ENCODE results near the gene RACGAP1.

DNA sequence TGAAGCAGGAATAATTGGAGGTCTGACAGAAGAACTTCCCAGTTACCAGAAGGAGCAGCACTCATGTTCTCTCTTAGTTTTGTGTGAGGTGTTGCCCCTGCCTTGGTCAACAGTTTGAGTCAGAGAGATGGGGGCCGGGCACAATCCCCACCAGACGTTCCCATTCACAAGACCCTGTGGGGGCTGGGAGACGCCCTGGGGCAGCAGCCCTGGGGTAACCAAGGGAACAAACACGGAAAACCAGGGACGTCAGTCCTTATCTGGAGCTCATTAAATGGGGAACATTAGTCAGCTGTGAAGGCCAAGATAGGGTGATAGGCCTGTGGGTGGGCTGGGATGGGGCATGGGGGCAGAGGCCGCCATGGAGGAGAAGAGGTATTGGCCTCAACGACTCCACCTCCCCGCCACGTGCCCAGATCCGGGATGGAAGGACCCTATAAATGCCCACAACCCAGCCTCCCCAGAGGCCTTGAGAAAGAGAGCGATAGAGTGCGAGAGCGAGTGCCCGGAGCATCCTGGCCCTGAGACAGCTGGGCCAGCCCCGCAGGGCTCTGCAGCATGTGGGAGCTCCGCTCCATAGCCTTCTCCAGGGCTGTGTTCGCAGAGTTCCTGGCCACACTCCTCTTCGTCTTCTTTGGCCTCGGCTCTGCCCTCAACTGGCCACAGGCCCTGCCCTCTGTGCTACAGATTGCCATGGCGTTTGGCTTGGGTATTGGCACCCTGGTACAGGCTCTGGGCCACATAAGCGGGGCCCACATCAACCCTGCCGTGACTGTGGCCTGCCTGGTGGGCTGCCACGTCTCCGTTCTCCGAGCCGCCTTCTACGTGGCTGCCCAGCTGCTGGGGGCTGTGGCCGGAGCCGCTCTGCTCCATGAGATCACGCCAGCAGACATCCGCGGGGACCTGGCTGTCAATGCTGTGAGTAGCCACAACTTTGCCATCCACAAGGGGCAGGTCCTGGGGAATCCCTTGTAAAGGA, 74.7 kb downstream of the RACGAP1 start, which contains the start of gene AQP2:
- TF ChIP-seq, protein P1, sequence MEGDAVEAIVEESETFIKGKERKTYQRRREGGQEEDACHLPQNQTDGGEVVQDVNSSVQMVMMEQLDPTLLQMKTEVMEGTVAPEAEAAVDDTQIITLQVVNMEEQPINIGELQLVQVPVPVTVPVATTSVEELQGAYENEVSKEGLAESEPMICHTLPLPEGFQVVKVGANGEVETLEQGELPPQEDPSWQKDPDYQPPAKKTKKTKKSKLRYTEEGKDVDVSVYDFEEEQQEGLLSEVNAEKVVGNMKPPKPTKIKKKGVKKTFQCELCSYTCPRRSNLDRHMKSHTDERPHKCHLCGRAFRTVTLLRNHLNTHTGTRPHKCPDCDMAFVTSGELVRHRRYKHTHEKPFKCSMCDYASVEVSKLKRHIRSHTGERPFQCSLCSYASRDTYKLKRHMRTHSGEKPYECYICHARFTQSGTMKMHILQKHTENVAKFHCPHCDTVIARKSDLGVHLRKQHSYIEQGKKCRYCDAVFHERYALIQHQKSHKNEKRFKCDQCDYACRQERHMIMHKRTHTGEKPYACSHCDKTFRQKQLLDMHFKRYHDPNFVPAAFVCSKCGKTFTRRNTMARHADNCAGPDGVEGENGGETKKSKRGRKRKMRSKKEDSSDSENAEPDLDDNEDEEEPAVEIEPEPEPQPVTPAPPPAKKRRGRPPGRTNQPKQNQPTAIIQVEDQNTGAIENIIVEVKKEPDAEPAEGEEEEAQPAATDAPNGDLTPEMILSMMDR (IDR thresholded peaks at IDR 0.05) = no peak
- no peak for TF ChIP-seq EP300 (IDR thresholded peaks at IDR 0.05)

Measured in gastroesophageal sphincter (tissue), 3 donors.